GM12865 (cell line): ENCODE results near the gene PSME4.
"Not testable (repeated sequence)": the region's sequence is repeated elsewhere in the genome, so short reads cannot be mapped to it uniquely, and the experiment has no call there.

ENCODE experiments used
- DNase-seq: peaks from one replicate; pipeline ENCODE4 v3.0.0; 2010; ENCODE audit warnings: low read depth
- H3K4me3 ChIP-seq: 2 replicates; pipeline ENCODE4 v1.5.1; 2011; ENCODE audit warnings: mild to moderate bottlenecking, low read depth, low read length, control low read depth
- TF ChIP-seq, protein P1 (sequence below): IDR thresholded peaks from 2 replicates; pipeline ENCODE4 v1.5.1; 2011; ENCODE audit warnings: low read length, control low read depth, low read depth, inconsistent platforms; ENCODE audit not compliant: insufficient read depth; ENCODE audit errors: missing control alignments

The PSME4 gene

DNA sequence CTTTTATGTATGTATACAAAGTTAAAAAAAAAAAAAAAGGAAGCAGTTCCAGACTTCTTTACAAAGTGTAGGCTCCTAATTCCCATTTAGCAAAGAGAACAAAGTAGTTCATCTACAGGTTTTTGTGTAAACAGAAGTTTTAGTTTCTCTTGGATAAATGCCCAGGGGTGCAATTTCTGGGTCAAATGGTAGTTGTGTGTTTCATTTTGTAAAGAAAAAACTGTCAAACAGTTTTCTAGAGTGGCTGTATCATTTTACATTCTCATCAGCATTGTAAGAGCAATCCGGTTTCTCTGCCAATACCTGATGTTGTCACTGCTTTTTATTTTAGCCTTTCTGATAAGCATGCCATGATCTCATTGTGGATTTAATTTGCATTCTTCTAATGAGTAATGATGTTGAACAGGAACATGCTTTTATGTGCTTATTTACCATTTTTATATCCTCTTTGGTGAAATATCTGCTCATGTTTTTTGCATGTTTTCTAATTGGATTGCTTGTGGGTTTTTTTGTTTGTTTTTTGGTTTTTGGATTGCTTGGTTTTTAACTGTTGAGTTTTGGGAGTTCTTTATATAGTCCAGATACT, 16.6 kb upstream of the PSME4 start:
- TF ChIP-seq, protein P1, sequence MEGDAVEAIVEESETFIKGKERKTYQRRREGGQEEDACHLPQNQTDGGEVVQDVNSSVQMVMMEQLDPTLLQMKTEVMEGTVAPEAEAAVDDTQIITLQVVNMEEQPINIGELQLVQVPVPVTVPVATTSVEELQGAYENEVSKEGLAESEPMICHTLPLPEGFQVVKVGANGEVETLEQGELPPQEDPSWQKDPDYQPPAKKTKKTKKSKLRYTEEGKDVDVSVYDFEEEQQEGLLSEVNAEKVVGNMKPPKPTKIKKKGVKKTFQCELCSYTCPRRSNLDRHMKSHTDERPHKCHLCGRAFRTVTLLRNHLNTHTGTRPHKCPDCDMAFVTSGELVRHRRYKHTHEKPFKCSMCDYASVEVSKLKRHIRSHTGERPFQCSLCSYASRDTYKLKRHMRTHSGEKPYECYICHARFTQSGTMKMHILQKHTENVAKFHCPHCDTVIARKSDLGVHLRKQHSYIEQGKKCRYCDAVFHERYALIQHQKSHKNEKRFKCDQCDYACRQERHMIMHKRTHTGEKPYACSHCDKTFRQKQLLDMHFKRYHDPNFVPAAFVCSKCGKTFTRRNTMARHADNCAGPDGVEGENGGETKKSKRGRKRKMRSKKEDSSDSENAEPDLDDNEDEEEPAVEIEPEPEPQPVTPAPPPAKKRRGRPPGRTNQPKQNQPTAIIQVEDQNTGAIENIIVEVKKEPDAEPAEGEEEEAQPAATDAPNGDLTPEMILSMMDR: no peak
- no peak overlapping the region; the same call in 1 of the 2 replicates for H3K4me3 ChIP-seq
- peak; percentile 49 for DNase-seq

DNA sequence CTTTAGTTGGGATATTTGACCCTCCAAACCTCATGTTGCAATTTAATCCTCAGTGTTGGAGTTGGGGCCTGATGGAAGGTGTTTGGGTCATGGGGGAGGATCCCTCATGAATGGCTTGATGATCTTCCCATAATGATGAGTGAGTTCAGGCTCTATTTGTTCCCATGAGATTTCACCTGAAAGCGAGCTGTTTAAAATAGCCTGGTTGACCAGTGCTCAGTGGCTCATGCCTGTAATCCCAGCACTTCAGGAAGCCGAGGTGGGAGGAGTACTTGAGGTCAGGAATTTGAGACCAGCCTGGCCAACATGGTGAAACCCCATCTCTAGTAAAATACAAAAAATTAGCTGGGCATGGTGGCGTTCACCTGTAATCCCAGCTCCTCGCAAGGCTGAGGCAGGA, 14.9 kb upstream of the PSME4 start:
- TF ChIP-seq, protein P1: no peak
- H3K4me3 ChIP-seq: no peak overlapping the region
- no peak for DNase-seq

DNA sequence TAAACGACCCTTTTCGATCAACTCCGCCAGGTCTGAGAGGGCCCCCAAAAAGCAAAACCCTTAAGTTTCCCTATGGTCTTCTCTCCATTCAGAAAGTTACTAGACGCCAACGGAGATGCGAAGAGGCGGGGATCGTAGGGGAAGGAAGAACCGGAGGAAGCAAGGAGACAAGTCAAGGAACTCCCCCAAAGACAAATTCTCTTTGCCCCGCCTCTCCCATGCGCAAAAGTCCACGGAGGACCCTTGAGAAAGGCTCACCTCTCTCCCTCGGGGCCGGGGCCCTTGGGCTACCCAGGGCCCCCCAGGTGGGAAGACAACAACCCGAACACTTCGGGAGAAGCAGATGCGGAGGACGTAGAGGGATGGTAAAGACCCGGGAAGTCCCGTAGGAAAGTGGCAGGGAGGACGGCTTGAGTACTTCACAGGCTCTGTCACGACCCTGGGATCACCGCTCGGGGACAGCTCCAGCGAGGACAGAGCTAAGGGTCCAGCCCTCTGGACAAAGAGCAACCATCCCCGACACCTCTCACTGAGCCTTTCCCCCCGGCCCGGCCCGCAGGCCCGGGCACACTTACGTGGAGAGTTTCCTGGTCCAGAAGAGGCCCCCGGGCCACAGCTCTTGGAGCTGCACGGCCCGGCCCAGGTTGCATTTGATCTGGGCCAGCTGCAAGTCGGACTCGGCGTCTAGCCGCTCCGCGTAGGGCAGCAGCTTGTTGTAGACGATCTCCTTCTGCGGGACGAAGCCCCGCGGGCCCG, 647 bp downstream of the PSME4 start:
- DNase-seq: peak; percentile 55
- TF ChIP-seq, protein P1: no peak

DNA sequence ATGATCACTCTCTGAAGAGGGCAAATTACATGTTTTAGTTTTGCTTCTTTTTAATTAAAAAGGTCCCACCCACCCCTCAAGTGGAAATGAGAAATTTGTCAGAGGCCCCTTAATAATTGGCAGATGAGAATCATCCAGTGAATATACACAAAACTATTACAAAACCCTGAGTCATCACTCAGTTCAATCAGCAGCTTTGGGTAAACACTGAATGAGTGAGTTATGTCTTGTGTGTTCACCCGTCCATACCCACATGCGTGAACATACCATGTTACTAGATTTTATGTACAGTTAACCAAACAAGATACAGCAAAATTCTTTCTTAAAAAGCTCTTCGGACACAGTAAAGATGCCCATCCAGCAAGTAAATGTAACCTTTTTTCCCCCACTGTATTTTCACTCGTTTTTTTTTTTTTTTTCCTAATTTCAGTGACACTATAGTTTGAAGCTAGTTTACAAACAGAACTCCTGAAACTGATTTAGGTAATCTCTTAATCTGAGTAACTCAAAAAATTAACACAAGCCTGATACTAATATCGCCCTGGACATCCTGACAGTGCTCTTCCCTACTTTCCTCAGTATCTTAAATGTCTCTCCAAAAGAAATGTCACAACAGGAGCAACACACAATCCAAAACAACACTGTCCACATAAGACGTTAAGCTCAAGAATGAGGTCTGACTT, 1.4 kb downstream of the PSME4 start:
- DNase-seq: peak; percentile 50
- TF ChIP-seq, protein P1: no peak
- peak overlapping the region; percentile 91 for H3K4me3 ChIP-seq

More for the DNA sequence above, 647 bp downstream of the PSME4 start:
- H3K4me3 ChIP-seq: peak overlapping the region; percentile 91

DNA sequence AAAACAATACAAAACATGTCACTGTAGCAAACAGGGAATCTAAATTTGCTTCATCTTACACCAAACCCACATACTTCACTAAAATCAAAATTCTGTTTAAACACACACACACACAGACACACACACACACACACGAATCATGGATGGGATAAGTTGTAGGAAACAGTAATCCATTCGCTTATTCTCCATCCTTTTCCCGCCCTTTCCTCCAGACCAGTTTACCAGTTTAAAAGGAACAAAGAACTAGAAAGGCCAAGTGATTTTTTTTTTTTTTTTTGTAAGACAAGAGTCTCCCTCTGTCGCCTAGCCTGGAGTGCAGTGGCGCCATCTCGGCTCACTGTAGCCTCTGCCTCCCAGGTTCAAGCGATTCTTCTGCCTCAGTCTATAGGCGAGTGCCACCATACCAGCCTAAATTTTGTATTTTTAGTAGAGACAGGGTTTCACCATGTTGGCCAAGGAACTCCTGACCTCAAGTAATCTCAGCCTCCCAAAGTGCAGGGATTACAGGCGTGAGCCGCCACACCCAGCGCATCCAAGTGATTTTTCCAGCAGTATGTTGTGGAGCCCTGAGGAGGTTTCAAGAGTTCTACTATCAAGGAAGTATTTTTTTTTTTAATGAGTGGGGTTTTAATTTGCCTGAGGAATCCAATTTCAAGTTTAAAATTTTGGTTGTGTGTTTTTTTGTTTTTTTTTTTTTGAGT, 5.7 kb downstream of the PSME4 start:
- no peak for DNase-seq
- TF ChIP-seq, protein P1: no peak
- no peak overlapping the region for H3K4me3 ChIP-seq

DNA sequence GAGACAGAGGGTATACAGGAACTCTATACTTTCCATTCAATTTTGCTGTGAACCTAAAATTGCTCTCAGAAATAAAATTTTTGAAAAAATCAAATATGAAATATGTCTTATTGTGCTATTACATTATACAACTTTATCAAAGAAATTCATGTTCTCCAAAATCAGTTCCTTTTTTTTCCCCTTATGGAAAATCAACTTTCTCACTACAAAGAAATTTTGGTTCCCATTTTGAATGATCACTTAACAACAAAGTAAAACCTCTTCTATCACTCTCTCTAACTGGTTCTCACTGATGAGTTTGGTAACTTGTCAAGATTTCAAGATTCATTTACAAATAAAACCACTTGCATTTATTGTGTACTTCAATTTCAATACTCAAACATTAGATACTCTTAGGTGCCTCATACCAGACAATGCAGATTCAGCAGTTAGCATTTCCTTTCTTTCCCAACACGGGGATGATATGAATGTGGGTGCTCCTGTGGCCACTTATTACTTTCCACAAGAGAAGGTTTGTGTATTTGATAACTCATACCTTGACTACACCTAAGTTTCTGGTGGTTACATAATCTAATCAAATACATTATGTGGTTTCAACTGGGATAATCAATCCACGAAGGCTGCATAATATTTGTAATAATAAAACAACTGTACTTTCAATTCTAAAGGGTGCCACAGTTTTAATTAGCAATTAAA, 6.4 kb downstream of the PSME4 start:
- H3K4me3 ChIP-seq: no peak overlapping the region
- DNase-seq: peak; percentile 52
- TF ChIP-seq, protein P1: no peak

DNA sequence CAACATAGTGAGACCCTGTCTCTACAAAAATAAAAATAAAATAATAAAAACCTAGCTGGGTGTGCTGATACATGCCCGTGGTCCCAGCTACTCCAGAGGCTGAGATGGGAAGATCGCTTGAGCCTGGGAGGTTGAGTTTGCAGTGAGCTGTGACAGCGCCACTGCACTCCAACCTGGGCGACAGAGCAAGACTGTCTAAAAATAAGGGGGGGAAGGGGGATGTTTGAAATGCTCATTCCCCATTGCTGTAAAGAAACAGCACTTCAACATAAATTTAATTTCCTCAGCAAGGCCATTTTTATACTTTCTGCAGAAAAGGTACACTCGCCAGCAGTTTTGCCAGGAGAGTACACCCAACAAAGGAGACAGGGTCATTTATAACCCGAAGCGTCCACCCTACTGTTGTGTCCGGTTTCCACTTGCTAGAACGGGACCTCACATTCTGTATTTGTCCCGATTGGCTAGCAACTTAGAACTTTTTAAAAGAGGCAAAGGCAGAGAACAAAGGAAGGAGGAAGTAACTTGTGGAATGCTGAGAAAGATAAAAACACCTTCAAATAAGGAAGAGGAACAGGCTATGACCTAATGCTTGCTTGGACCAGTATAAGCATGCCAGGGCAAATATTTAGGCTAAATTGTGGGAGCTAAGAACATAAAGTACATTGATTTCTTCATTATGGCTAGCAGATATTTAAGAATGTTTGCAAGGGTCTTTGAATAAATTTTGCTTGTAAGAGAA, 9.1 kb downstream of the PSME4 start:
- DNase-seq, H3K4me3 ChIP-seq: not testable (repeated sequence)
